Kidney capillary endothelial cell (primary cell): Measurements from ENCODE around the gene RAB38.

Experiments
- DNase-seq: peaks from one replicate; pipeline ENCODE4 v3.0.0-alpha.2; 2018; ENCODE audit warnings: low spot score

The RAB38 gene

DNA sequence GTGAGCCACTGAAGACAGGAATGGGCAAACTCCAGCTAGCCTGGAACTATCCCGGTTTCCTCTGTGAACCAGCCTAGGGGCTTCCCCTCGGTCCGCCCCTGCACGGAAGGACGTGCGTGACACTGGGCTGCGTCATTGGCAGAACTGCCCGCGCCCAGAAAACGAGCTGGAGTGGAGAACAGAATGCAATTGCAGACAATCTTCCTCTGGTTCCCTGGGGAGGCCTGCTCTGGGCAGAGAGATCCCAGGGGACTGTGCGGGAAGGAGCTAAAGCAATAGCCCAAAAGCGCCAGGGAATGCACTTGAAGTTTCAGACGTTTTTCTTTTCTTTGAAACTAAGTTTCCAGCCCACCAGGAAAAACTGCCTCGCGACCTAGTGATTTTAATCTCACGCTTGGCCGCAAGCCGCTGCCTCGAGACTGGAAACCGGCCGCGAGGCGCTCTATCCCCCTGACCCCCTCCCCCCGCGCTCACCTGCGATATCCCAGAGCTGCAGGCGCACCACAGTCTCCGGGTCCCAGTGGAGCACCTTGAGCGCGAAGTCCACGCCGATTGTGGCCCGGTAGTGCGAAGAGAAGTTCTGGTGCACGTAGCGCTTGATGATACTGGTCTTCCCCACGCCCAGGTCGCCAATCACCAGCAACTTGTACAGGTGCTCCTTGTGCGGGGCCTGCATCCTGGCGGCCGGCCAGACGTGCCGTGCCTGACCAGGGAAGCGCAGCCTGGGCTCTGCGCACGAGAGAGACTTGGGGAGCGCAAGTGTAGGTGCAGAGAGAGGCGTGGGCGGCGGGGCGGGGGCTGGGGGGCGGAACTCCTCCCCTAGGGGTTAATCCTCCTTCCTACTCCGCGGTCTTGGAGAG is at the start of gene RAB38:
RAB38 (minus strand) TSS at position 735 of the 860 bp plus-strand sequence; CDS start at position 676, 59 bp downstream.
- peak; percentile 59 for DNase-seq

DNA sequence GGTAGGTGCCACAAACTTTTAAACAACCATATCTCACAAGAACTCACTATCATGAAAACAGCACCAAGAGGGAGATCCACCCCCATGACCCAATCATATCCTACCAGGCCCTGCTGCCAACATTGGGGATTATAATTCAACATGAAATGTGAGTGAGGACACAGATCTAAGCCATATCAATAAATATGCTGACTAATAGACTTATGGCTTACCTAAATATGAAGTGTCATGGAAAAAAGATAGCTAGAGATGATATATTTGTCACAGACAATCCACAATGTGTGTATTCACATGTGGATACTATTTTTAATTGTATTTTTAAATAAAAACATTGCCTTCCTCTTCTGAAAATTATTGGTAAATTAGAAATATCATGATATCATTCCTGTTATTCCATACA is 38.2 kb upstream of the RAB38 start:
- no peak for DNase-seq

DNA sequence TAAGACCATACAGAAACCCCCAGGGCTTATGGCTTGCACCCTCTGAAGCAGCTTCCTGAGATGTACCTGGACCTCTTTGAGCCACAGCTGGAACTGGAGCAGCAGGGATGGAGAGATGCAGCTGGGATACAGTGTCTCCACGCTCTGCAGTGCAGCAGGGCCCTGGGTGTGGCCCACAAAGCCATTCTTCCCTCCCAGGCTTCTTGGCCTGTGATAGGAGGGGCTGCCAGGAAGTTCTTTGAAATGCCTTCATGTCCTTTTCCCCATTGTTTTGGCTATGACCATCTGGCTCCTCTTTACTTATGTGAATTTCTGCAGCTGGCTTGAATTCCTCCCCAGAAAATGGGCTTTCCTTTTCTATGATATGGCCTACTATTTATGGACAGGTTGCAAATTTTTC is 37.1 kb upstream of the RAB38 start:
- DNase-seq: no peak

DNA sequence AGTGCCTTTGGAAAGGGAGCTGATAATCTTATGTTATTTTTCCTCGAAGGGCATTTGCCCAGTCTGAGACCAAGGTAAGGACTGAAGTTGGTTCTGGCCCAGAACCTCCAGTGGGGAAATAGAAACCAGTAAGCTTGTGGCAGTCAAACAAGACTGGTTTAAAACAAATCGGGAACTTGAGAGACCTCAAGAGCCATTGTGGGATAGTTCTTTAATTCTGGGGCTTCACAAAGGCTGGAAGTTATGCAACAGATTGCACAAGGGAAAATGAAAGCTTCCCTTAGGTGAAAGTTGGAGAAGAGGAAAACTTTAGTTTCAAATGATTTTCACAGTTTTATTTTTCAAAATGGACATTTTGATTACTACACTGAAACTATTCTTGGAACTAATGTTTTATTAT is 33.5 kb upstream of the RAB38 start:
- no peak for DNase-seq

DNA sequence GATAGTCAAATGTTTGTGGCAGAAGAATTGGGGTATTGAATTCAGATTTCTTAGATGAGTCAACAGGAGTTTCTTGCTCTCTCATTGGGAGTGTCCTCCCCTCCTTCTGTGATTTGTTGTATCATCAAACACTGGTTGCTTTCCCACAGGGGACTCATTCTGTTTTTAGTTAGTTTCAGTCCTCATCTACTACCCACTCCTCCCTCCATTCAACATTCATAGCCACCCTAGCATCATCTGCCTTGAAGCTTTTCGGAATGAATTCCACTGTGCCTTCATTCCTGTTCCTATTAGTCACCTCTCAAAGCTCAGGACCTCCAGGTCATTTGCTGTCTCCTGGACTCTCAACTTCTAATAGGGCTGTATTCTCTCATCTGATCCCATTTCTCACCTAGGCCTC is 31.5 kb upstream of the RAB38 start:
- no peak for DNase-seq

DNA sequence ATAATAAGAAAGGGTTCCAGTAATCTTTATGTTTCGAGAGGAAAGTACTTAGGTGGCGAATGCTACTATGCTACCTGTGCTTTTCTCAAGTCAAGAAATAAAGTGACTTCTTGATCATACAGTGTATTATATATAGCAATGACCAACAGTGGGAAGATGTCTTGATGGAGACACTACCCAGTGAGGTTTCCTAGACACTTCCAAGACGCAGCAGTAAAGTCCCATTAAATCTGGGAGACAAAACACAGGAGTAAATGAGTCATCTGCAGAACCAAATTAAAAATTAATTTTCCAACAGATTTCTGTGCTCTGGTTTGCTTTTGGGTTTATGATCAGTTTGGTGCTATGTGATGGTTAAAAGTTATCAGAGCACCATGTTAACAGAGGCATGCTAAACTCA is 29.1 kb upstream of the RAB38 start:
- no peak for DNase-seq

DNA sequence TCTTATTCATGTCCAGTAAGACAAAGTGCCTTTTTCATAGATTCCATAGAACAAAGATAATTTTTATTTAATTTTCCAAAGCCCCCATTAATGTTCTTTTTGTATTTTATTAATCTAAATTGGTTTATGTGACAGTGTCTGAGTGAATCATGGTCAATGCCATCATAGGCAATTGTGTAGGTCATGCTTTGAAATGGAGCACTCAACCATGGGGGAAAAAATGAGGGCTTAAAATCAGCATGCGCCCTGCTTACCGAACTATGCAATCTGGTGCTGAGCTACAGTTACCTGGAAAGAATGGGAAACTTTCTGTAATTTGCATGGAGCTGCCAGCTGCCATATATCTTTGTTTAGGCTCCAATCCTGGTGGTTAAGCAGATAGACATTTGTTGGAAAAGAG is 28.4 kb upstream of the RAB38 start:
- DNase-seq: no peak

DNA sequence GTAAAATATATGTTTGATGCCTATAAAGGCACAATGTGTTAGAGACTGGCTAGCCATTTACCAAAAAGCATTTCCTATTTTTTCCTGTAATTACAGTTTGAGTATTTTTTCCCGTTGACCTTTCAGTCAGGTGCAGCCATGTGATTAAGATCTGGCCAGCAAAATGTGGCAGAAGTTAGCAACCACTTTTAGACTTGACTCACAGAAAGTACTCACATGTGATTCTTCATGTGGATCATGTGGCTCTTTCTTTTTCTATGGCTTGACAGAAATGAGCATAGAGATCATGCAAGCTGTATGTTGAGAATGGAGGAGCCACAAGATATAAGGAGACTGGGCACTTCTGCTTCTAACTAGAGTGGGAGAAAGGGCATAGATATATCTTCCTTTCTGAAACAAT is 27.3 kb upstream of the RAB38 start:
- no peak for DNase-seq

DNA sequence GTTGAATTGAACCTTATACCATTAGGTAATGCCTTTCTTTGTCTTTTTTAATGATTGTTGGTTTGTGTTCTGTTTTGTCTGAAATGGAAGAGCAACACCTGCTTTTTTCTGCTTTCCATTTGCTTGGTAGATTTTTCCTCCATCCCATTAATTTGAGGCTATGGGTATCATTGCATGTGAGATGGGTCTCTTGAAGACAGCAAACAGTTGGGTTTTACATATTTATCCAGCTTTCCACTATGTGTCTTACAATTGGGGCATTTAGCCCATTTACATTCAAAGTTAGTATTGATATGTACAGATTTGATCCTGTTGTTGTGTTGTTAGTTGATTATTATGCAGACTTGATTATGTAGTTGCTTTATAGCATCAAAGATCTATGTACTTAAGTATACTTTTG is 21.1 kb upstream of the RAB38 start:
- DNase-seq: no peak

DNA sequence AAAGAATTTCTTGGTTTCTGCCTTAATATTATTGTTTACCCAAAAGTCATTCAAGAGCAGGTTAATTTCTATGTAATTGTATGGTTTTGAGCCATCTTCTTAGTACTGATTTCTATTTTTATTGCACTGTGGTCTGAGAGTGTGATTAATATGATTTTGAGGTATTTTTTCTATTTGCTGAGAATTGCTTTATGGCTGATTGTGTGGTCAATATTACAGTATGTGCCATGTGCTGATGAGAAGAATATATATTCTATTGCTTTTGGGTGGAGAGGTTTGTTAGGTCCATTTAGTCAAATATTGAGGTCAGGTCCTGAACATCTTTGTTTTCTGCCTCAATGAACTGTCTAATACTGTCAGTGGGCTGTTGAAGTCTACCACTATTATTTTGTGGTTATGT is 20.7 kb upstream of the RAB38 start:
- DNase-seq: no peak

DNA sequence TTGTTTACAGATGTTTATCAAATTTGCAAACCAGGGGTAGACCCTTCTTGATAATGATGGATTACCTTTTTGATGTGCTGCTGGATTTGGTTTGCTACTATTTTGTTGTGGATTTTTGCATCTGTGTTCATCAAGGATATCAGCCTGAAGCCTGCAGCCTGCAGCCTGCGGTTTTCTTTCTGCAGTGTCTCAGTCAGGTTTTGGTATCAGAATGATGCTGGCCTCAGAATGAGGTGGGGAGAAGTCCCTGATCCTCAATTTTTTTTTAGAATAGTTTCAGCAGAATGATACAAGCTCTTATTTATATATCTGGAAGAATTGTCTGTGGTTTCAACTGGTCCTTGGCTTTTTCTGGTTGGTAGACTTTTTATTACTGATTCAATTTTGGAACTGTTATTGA is 19.7 kb upstream of the RAB38 start:
- DNase-seq: no peak

DNA sequence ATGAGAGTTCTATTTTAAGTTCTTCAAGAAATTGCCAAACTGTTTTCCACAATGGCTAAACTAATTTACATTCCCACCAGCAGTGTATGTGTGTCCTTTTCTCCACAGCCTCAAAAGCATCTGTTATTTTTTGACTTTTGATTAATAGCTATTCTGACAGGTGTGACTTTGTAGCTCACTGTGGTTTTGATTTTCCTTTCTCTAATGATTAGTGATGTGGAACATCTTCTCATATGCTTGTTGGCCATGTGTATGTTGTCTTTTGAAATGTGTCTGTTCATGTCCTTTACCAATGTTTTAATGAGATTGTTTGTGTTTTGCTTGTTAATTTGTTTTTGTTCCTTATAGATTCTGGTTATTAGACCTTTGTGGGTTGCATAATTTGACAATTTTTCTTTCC is 18.0 kb upstream of the RAB38 start:
- no peak for DNase-seq

DNA sequence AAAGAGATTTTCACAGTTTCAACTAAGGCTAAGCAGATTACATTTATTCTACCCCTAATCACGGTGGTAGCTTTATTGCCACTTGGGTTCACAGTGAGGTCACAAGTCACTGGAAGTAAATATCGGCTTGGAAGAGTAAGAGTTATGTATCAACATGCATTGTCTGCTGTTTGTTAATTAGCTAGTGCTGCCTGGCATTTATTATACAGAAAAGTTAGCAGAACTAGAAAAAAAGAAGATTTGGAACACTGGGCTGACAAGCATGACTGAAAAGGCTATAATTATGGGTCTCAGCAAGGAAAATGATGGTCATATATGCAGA is 13.7 kb upstream of the RAB38 start:
- no peak for DNase-seq

DNA sequence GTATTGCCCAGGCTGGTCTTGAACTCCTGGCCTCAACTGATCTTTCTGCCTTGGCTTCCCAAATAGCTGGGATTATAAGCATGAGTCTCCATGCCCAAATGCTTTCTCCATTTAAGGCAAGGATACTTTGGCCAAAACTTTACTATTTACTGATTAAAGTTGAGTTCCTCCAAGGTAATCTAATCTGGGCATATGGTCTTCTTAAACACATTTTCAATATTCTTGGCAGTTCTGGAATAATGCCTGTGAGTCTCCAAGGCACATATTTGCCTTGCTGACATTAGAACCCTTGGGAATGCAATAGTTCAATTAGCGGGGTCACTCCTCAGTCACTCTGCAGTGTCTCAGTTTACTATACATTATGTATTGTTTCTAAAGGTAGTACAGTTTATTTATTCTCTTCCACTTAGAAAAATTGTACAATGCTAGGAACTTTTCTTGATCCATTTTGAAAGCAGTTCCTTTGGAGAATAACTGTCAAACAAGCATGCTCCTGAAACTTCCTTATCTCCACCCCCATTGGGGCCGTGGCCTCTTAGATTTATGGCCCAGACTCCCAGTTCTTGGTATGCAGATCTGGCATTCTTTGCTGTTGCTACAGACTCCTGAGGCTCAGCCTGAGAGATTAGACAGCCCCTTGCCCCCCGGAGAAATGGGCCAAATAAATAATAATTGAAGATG is 13.1 kb upstream of the RAB38 start:
- DNase-seq: no peak

DNA sequence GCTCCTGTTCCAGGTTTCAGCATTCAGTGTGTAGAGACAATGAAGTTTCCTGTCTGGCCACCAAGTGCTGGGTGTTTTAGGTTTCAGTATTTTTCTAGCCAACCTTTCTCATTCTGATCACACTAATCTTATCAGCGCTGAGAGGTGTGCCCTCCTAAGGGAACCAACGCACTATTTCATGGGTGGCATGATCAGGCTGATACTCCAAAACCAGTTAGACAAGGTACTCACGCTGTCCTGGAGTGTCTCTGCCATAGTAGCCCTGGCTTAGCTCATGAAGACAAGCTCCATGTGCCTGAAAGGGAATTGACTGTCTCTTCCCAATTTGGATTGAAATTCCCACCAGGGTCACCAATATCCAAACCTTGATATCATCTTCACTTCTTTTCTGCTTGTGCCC is 8.0 kb upstream of the RAB38 start:
- DNase-seq: no peak

DNA sequence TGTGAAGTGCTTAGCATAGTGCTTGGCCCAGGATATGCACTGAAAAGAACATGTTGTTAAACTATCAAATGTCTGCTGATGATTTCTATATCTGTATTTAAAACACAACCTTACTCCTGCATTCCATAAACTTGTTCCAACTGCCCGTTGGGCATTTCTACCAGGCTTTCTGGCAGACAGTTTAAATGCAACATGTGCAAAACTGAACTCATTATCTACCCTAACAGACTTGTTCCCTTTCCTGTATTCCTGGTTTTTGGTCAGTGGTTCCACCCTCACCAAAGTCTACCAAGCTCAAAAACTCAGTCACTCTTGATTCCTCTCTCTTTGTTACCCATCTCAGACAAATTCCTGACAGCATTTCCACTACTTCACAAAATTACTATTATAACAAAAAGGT is 6.5 kb upstream of the RAB38 start:
- no peak for DNase-seq

DNA sequence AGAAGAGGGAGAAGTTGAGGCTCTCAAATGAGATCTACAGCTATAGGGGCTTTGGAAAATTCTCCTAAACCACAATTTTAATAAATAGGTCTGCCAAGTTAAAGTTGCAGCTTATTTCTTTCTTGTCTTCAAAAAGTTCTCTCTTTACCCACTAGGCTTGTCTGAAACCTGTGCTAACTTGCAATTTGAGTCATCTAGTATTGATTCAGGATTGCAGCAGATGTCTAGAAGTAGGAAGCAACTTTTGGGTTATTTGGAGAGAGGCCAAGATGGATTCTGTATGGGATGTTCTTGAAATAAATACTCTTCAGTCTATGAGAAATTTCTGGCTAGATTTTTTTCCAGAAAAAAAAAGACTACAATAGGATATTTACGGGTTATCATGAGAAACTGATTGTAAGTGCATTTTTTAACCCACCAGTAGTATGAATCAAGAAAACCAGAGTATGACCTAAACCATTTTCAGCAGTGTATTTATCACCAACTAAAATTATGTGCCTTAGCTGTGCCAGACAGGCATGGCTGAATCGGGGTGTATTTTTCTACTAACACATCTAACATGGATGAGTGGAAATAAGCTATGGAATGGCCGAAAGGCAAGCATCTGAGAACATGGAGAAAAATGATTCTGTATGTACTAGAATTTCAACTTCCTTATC is 4.9 kb upstream of the RAB38 start:
- DNase-seq: no peak

DNA sequence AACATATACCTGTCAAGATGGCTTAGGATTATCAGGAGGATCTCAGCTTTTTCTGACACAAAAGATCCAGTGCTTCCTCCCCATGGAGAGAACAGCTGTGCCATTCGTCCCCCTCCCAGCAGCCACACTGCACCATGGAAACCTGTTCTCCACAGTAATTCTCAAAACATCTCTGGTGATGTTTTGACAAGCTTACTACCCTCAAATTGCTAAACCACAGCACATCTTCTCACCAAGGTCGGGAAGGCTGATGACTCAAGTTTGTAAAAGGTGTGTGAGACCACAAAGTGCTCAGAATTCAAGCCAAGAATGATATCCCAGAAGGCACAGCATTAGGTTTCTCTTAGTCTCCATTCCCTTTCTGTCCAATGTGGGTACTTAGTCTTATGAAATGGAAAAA is 3.9 kb upstream of the RAB38 start:
- no peak for DNase-seq

DNA sequence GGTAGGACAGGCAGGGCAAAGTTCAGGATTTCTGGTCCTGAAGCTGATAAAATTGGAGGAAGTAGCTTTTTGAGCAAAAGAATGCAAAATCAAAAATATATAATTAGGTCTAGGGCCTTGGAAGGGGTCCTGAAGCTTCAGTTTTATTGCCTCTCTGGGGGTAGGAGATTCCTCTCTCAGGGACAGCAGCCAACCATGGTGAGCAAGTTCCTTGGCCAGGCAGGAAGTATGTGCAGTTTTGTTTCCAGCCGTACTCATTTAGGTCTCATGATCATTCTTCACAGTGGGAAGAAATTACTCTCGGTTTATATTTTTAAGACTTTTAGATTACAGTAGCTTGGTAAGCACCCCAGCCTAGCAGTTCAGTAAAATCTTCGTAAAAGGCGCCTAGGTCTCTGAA is 2.9 kb upstream of the RAB38 start:
- no peak for DNase-seq

DNA sequence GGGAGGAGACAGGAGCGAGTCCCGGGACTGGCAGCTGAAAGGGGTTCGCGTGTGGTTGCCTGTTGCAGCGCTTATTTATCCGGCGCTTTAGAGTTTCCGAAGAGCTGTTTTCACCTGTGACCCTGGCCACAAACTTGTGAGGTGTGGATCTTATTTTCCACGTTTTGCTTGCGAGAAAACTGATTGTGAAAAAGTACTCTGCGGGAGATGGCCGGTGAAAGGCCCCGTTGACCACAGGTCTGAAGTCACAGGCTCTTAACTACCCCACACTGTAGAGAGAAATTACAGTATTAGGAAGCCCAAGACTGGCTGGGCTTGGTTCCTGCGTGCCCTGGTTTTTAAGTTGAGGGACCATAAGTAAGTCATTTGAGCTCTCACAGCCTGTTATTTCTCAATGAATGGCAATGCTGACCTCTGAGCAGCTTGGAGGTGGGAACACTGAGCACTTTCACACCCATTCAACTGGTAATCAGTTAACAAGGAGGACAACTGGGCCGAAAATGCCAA is 379 bp upstream of the RAB38 start:
- no peak for DNase-seq

DNA sequence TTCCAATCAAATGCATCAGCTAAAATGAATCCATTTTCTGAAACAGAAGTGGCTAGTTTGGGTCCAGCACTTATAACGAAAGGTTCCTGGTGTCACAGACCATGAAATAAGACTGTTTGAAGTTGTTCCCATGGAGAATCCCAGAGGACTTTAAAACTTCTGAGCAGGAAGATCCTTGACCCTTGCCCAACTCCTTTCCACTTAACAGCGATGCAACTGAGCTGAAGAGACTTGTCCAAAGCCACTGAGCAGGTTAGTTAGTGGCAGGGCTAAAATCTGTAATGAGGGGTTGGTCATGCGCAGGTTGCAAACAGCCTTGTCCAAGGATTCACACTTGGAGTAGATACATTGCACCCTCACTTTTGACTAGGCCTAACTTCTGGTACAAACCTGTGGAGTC is 1.3 kb downstream of the RAB38 start:
- no peak for DNase-seq

DNA sequence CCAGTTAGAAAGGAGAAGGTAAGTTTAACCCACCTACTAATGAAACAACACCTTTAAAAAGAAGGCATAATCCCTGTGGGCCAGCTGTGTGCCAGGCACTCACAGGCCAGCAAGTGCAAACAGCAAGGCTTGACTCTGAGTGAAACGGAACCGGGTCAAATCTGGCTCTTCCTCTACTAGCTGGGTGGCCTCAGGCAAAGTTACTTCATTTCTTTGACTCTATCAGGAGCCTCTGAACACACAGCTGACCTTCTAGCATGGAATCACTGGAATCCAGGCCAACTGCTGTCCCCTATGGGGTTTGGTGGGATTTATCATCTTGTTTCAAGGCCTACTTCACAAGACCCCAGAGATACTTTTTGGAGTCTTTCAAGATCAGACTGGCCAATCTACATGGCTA is 3.3 kb downstream of the RAB38 start:
- DNase-seq: no peak

DNA sequence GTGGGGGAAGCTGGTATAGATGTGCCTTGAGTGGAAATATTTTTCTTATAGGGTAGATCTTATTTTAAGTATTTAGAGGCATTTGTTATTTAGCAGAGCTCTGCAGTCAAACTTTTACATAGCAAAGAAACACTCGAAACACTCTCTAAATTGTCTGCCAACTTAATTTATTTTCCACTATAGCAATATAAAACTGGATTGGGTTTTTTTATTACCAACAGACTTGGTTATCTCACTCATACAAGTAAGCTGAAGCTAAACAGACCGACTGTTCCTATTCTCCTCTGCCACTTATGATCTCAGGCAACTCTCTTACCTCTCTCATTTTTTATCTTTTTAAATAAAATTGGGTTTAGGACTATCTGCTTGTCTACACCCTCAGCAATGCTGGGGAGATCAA is 4.6 kb downstream of the RAB38 start:
- DNase-seq: no peak
